ENCODE data around the gene EXTL1. TPM values are rescaled to one million over a fixed set of nuclear protein-coding genes. Genes with fewer than 3 reads are reported as not detected.

Gene EXTL1
- total and polyA plus RNA-seq, 12 donors = 0.91 to 17.0 (median 7.0) TPM

DNA sequence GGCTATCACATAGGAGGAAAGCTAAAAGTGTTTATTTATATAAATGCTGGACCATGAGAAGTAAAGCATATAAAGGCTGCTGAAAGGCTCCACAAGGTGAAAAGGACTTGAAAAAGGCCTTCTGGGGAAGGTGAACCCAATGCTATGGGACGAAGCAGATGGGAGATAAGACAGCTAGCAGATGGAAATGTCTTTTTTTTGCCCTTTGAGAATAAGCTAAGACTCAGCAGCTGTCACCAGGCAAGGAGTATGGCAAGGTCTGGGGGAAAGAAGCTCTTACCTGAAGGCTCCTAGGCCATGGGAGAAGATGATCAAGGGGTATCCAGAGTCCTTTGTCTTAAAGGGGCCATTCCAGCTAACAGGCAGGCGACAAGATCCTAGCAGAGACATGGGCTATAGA lies 33.6 kb upstream of the EXTL1 start:
- Histone ChIP-seq H3K4me3 (no peak overlapping the region), H3K36me3 (peaks cover 0 to 65% (median 21%) of the 10 kb centered on the region in 9 donors), H3K27me3 (no peaks in the 10 kb centered on the region), H3K4me1 (peaks cover 2 to 46% (median 23%) of the 10 kb centered on the region in 9 donors), H3K9me3 (no peaks in the 10 kb centered on the region), H3K27ac (peak overlapping the region in 2 of 10 donors; percentile 7 to 26)
- TF ChIP-seq, protein P1, sequence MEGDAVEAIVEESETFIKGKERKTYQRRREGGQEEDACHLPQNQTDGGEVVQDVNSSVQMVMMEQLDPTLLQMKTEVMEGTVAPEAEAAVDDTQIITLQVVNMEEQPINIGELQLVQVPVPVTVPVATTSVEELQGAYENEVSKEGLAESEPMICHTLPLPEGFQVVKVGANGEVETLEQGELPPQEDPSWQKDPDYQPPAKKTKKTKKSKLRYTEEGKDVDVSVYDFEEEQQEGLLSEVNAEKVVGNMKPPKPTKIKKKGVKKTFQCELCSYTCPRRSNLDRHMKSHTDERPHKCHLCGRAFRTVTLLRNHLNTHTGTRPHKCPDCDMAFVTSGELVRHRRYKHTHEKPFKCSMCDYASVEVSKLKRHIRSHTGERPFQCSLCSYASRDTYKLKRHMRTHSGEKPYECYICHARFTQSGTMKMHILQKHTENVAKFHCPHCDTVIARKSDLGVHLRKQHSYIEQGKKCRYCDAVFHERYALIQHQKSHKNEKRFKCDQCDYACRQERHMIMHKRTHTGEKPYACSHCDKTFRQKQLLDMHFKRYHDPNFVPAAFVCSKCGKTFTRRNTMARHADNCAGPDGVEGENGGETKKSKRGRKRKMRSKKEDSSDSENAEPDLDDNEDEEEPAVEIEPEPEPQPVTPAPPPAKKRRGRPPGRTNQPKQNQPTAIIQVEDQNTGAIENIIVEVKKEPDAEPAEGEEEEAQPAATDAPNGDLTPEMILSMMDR (IDR thresholded peaks at IDR 0.05) = no peak
- WGBS, 2 donors = 83 to 94% methylated on average over 2 of the region's 2 CpGs
- intact Hi-C loops (cut with DNase I) = loop anchor here in 2 of 10 donors (5.0 to 10.0 kb wide), 2 partner anchors 63 to 81 kb away; partner anchors contain the start of gene STMN1 (in 1 of the 2)
- ATAC-seq = no peak
- no peak for DNase-seq

GRCh38 chr1:25989440-25990234 lies 31.9 kb upstream of the EXTL1 start:
- WGBS, 2 donors = 77 to 85% methylated on average over 11 of the region's 11 CpGs
- intact Hi-C loops (cut with DNase I) = loop anchor here in 2 of 10 donors (5.0 to 10.0 kb wide), 2 partner anchors 65 to 82 kb away; partner anchors contain the start of gene STMN1 (in 1 of the 2)
- TF ChIP-seq, protein P1 (IDR thresholded peaks at IDR 0.05) = no peak
- DNase-seq (no peak), ATAC-seq (peak in 4 of 8 donors; percentile 31 to 51 (median 45))
- no peaks in the 10 kb centered on the region for H3K9me3 ChIP-seq
- peak overlapping the region in 4 of 10 donors; percentile 34 to 75 (median 54) for H3K27ac ChIP-seq
- peaks cover 0 to 48% (median 14%) of the 10 kb centered on the region in 9 donors for H3K36me3 ChIP-seq
- H3K4me1 ChIP-seq = peaks cover 2 to 62% (median 27%) of the 10 kb centered on the region in 9 donors
- no peaks in the 10 kb centered on the region for H3K27me3 ChIP-seq
- H3K4me3 ChIP-seq = peak overlapping the region in 1 of 10 donors; percentile 42

DNA sequence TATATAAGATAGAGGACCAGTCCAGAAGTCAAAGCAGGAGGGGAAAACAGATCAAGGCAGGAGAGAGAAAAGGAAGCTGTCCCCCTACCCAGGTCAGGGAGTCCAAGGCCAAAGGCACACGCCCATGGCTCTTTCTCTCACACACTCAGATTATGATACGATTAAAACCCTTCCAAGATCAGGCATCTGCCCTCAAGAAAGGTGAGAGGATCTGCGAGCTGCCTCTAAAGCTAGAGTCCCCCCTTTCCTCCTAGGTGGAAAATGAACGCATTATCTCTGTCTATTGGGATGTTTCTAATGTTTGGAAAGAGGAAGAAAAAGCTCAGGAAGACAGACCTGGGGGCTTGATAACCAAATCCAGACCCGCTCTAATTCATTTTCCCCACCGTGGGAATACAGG lies 31.3 kb upstream of the EXTL1 start:
- peak overlapping the region in 2 of 10 donors; percentile 2 to 42 for H3K4me3 ChIP-seq
- intact Hi-C loops (cut with DNase I) = no loop called here
- no peaks in the 10 kb centered on the region for H3K9me3 ChIP-seq
- peak overlapping the region in 4 of 10 donors; percentile 34 to 75 (median 54) for H3K27ac ChIP-seq
- peaks cover 0 to 42% (median 14%) of the 10 kb centered on the region in 9 donors for H3K36me3 ChIP-seq
- no peak for DNase-seq
- H3K27me3 ChIP-seq = no peaks in the 10 kb centered on the region
- no peak for ATAC-seq
- TF ChIP-seq, protein P1 (IDR thresholded peaks at IDR 0.05) = no peak
- 68 to 74% methylated on average over 6 of the region's 6 CpGs for WGBS, 2 donors
- H3K4me1 ChIP-seq = peaks cover 2 to 61% (median 27%) of the 10 kb centered on the region in 9 donors

DNA sequence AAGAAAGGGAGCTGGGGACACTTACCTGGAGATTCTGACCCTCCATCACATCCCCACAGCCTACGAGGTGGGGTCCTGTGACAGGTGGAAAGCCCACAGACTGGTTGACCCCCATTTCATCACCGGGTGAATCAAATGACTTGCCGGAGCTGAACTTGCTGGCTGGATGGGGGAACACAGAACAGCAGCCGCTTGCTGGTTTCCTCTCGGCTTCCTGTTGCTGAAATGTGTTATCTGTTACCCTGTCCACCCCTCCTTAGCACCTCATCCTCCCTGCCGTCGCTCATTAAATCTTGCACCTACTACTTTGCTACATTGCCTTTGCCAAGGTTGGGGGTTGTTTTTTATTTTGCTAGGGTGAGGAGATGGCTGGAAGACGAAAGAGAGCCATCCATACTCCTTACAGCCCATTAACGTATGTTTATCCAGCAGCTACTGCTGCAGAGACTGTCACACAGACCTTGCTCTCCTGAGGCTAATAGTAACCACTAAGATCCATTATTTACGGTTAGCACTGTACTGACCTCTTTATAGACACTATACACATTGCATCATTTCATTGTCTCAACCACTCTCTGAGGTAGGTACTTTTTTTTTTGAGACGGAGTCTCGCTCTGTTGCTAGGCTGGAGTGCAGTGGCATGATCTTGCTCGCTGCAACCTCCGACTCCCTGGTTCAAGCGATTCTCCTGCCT lies 30.7 kb upstream of the EXTL1 start:
- H3K4me3 ChIP-seq = peak overlapping the region in 2 of 10 donors; percentile 2 to 42
- peak overlapping the region in 4 of 10 donors; percentile 34 to 75 (median 54) for H3K27ac ChIP-seq
- no peaks in the 10 kb centered on the region for H3K27me3 ChIP-seq
- peaks cover 2 to 55% (median 27%) of the 10 kb centered on the region in 9 donors for H3K4me1 ChIP-seq
- 44 to 50% methylated on average over 15 of the region's 15 CpGs for WGBS, 2 donors
- intact Hi-C loops (cut with DNase I) = no loop called here
- peaks cover 0 to 36% (median 8%) of the 10 kb centered on the region in 9 donors for H3K36me3 ChIP-seq
- peak in 6 of 8 donors; percentile 25 to 56 (median 49) for ATAC-seq
- no peaks in the 10 kb centered on the region for H3K9me3 ChIP-seq
- TF ChIP-seq, protein P1 (IDR thresholded peaks at IDR 0.05) = no peak
- DNase-seq = no peak

All from heart right ventricle (tissue), 16 donors.